HL-60 (cell line): ENCODE measurements around the gene PTGES3.
"Not testable (repeated sequence)": the region's sequence is repeated elsewhere in the genome, so short reads cannot be mapped to it uniquely, and the experiment has no call there.

ENCODE experiments used
- DNase-seq, 2 experiments: peaks; one replicate each; pipeline ENCODE4 v3.0.0-alpha.2; 2010 to 2020; ENCODE audit warnings: low read depth in 1 of 2, low spot score in 1 of 2
- H3K27ac ChIP-seq: fragments of 250-450 bp; sonication (Bioruptor Pico); replicated peaks from 2 replicates; pipeline ENCODE4 v1.5.1; 2020; ENCODE audit warnings: mild to moderate bottlenecking, moderate library complexity
- H3K27me3 ChIP-seq: fragments of 250-450 bp; sonication (Bioruptor Pico); 2 replicates; pipeline ENCODE4 v1.5.1; 2021; ENCODE audit warnings: mild to moderate bottlenecking, moderate library complexity; ENCODE audit not compliant: insufficient read depth, poor library complexity, severe bottlenecking
- H3K4me3 ChIP-seq: replicated peaks from 2 replicates; pipeline ENCODE4 v1.5.1; 2011; ENCODE audit warnings: mild to moderate bottlenecking, control low read depth, low read length; ENCODE audit not compliant: insufficient read depth
- CTCF ChIP-seq: IDR thresholded peaks from one replicate; pipeline ENCODE4 v1.5.1; 2011; ENCODE audit warnings: low read length, control low read depth, inconsistent platforms; ENCODE audit not compliant: insufficient read depth
- GABPA ChIP-seq: IDR thresholded peaks from 2 replicates; pipeline ENCODE4 v1.6.1; 2012; ENCODE audit warnings: low read depth
- POLR2AphosphoS5 ChIP-seq: IDR thresholded peaks from 2 replicates; pipeline ENCODE4 v1.6.1; 2012; ENCODE audit warnings: low read depth
- REST ChIP-seq: IDR thresholded peaks from 2 replicates; pipeline ENCODE4 v1.6.1; 2012; ENCODE audit warnings: low read depth; ENCODE audit not compliant: insufficient replicate concordance
- SPI1 ChIP-seq: IDR thresholded peaks from 2 replicates; pipeline ENCODE4 v1.6.1; 2012; ENCODE audit warnings: low read depth, mild to moderate bottlenecking, borderline replicate concordance
- long read RNA-seq: library from polyadenylated mRNA; unstranded; transcript quantifications from one replicate; pipeline ENCODE4 v2.0.0, GENCODE V29; 2020

PTGES3 gene
- long read RNA-seq, transcript PTGES3-204 (7 exons, 1,017 nt): minor isoform, 22 of 2,279 reads
- long read RNA-seq, transcript PTGES3-201 (8 exons, 1,920 nt): major isoform, 1,961 of 2,279 reads
- long read RNA-seq, transcript PTGES3-202 (7 exons, 1,547 nt): minor isoform, 183 of 2,279 reads
- long read RNA-seq, partial matches to known transcripts: 17 of 2,279 reads
- long read RNA-seq, other reads (novel, unspliced or antisense): 92 of 2,279 reads

- H3K27ac ChIP-seq: peak within 1 kb of the TSS; percentile 99
- H3K27me3 ChIP-seq: no peaks in the 10 kb centered on the region
- H3K4me3 ChIP-seq: peak within 1 kb of the TSS; percentile 84
- DNase-seq: peak; percentile 96 to 98
- no peak for TF ChIP-seq GABPA
- TF ChIP-seq SPI1: no peak
- TF ChIP-seq POLR2AphosphoS5: peak; percentile 95
- no peak for TF ChIP-seq CTCF
- peak; percentile 71 for TF ChIP-seq REST
Observed at GRCh38 chr12:56688129-56688845, at the start of gene PTGES3. Gene PTGES3, minus strand, starts transcription at chr12:56688284. Its CDS starts 285 bp downstream, at chr12:56687999.

DNA sequence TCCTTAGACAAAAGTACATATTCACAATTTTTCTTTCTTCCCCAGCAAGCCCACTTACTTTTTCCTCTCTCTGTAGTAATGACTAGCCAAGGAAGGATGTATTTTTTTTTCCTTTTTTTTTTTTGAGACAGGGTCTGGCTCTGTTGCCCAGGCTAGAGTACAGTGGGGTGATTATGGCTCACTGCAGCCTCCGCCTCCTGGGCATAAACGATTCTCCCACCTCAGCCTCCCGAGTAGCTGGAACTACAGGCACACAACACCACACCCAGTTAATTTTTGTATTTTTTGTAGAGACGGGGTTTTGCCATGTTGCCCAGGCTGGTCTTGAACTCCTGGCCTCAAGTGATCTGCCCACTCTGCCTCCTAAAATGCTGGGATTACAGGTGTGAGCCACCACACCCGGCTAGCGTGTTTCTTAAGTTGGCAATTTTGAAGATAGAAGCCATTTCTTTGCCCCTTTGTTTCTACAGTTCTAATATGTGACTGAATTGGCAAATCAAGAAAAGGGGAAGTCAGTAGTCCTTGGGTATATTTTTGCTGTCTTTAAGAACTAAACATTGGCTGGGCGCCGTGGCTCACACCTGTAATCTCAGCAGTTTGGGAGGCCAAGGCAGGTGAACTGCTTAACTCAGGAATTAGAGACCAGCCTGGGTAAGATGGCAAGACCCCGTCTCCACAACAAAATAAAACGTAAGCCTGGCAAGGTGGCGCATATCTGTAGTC is 40.2 kb upstream of the PTGES3 start:
- Histone ChIP-seq H3K4me3 (no peak overlapping the region), H3K27ac (peak overlapping the region; percentile 32), H3K27me3 (no peaks in the 10 kb centered on the region)
- DNase-seq: no peak
- TF ChIP-seq REST: no peak
- TF ChIP-seq SPI1: peak; percentile 97

- not testable (repeated sequence) for DNase-seq, H3K27me3 ChIP-seq, H3K4me3 ChIP-seq
- H3K27ac ChIP-seq: peak overlapping the region; percentile 94
Observed at GRCh38 chr12:56726196-56726675, 38.2 kb upstream of the PTGES3 start.

GRCh38 chr12:56725723-56726102 is 37.6 kb upstream of the PTGES3 start:
- peak overlapping the region; percentile 94 for H3K27ac ChIP-seq
- H3K27me3 ChIP-seq: no peaks in the 10 kb centered on the region
- H3K4me3 ChIP-seq: peak overlapping the region; percentile 75
- no peak for DNase-seq
- no peak for TF ChIP-seq GABPA

- peak within 1 kb of the TSS; percentile 94 for H3K27ac ChIP-seq
- no peaks in the 10 kb centered on the region for H3K27me3 ChIP-seq
- TF ChIP-seq REST (peak; percentile 84), SPI1 (peak; percentile 67; the same call in 1 of the 2 replicates), GABPA (peak; percentile 96), CTCF (no peak), POLR2AphosphoS5 (peak; percentile 99)
- peak; percentile 99 to 100 for DNase-seq
- peak within 1 kb of the TSS; percentile 75 for H3K4me3 ChIP-seq
Observed at GRCh38 chr12:56724972-56725722, 37.1 kb upstream of the PTGES3 start, which contains the start of gene NACA. Gene NACA, minus strand, starts transcription at chr12:56725299. Its CDS starts 778 bp downstream, at chr12:56724521.
